ENCODE data around the gene ZNF524. TPM values are rescaled to one million over a fixed set of nuclear protein-coding genes. Genes with fewer than 3 reads are reported as not detected.

The ZNF524 gene
- total RNA-seq, 1 experiment from 2014 or later = 11.1 TPM

DNA sequence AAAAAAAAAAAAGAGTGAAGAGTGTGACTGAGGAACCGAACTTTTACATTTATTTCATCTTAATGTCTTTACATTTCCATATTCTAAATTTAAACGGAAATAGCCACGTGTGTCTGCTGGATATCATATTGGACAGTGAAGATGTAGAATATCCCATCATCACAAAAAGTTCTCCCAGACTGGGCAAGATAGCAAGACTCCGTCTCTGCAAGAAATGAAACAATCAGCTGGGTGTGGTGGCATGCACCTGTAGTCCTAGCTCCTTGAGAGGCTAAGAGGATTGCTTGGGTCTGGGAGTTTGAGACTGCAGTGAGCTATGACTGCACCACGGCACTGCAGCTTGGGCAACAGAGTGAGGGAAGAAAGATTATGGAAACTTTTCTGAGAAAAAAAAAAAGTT, 23.3 kb upstream of the ZNF524 start:
- Mint-ChIP-seq H3K4me3 (ENCODE audit: unreplicated experiment) (no peak overlapping the region), H3K36me3 (ENCODE audit: insufficient read depth, unreplicated experiment) (peaks cover 46% of the 10 kb centered on the region), H3K27me3 (ENCODE audit: insufficient read depth, unreplicated experiment) (no peaks in the 10 kb centered on the region), H3K27ac (ENCODE audit: unreplicated experiment) (no peak overlapping the region), H3K4me1 (ENCODE audit: low read depth, unreplicated experiment) (peaks cover 14% of the 10 kb centered on the region), H3K9me3 (ENCODE audit: unreplicated experiment) (no peaks in the 10 kb centered on the region)
- POLR2A ChIA-PET = interaction anchor here (0.5 to 1.2 kb wide), 3 partner anchors 22 to 54 kb away, joined by 3 to 4 read pairs (median 3); partner anchors contain the start of gene FIZ1
- TF ChIP-seq CTCF (IDR thresholded peaks at IDR 0.05; ENCODE audit: insufficient read depth in 1 of 2, low read depth in 1 of 2, low read length in 1 of 2, severe bottlenecking in 1 of 2, unreplicated experiment in 1 of 2) = no peak
- BruUV-seq (replicated peaks) = no TSS peak
- intact Hi-C loops (cut with micrococcal nuclease; ENCODE audit: unreplicated experiment) = no loop called here
- H3K9me3 ChIP-seq = no peaks in the 10 kb centered on the region
- H3K27me3 ChIP-seq (replicated peaks; ENCODE audit: control insufficient read depth, insufficient read depth, low read length) = no peaks in the 10 kb centered on the region
- CTCF ChIA-PET = no interaction called here
- no peak overlapping the region for H3K4me3 ChIP-seq (ENCODE audit: low read depth, low read length)
- H3K4me1 ChIP-seq = peaks cover 12% of the 10 kb centered on the region
- no peaks in the 10 kb centered on the region; the same call in 1 of the 2 replicates for H3K36me3 ChIP-seq (ENCODE audit: control insufficient read depth, insufficient read depth, low read length)
- no peak for DNase-seq

DNA sequence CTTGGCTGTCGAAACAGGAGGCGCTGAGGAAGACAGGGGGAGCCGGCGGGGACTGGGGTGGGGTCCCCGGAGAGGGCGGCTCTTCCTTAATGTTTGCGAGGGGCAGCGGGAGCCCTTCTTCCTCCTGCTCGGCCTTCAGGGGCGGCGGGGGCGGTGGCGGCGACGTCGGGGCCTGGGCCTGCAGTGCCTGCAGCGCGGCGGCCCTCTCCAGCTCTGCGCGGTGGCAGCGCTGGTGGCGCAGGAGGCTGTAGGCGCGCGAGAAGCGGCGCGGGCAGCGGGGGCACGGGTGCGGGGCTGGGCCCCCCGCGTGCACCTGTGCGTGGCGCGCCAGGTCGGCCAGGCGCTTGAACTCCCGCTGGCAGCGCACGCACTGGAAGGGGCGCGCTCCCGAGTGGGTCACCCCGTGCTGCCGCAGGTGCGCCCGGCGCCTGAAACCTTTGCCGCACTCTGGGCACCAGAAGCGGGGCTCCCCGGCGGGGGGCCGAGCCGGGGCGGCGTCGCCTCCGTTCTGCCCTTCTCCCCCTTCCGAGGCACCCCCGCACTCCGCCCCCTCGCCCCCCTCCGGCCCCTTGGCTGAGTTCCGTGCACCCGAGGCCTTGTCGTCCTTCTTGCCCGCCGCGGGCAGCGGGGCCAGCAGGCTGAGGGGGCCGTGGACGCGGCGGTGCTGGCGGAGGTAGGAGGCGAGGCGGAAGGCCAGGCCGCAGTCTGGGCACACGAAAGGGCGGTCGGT, 21.9 kb upstream of the ZNF524 start:
- no peaks in the 10 kb centered on the region for H3K9me3 ChIP-seq
- H3K36me3 ChIP-seq (ENCODE audit: control insufficient read depth, insufficient read depth, low read length) = no peaks in the 10 kb centered on the region; the same call in 1 of the 2 replicates
- H3K4me1 ChIP-seq = peaks cover 19% of the 10 kb centered on the region
- H3K4me3 ChIP-seq (ENCODE audit: low read depth, low read length) = no peak overlapping the region
- no TSS peak for BruUV-seq (replicated peaks)
- no peak overlapping the region for H3K4me3 Mint-ChIP-seq (ENCODE audit: unreplicated experiment)
- H3K27me3 ChIP-seq (replicated peaks; ENCODE audit: control insufficient read depth, insufficient read depth, low read length) = no peaks in the 10 kb centered on the region
- DNase-seq = no peak
- TF ChIP-seq CTCF (IDR thresholded peaks at IDR 0.05; ENCODE audit: insufficient read depth in 1 of 2, low read depth in 1 of 2, low read length in 1 of 2, severe bottlenecking in 1 of 2, unreplicated experiment in 1 of 2) = no peak
- H3K27ac Mint-ChIP-seq (ENCODE audit: unreplicated experiment) = no peak overlapping the region
- POLR2A ChIA-PET = interaction anchor here (1.2 kb wide), 1 partner anchor 21 kb away, joined by 3 read pairs; the partner anchor contains the start of gene FIZ1
- CTCF ChIA-PET = no interaction called here
- H3K27me3 Mint-ChIP-seq (ENCODE audit: insufficient read depth, unreplicated experiment) = no peaks in the 10 kb centered on the region
- intact Hi-C loops (cut with micrococcal nuclease; ENCODE audit: unreplicated experiment) = no loop called here
- H3K9me3 Mint-ChIP-seq (ENCODE audit: unreplicated experiment) = no peaks in the 10 kb centered on the region
- peaks cover 20% of the 10 kb centered on the region for H3K4me1 Mint-ChIP-seq (ENCODE audit: low read depth, unreplicated experiment)
- peaks cover 50% of the 10 kb centered on the region for H3K36me3 Mint-ChIP-seq (ENCODE audit: insufficient read depth, unreplicated experiment)

GRCh38 chr19:55578761-55579747, 21.0 kb upstream of the ZNF524 start:
- Histone ChIP-seq H3K36me3 (ENCODE audit: control insufficient read depth, insufficient read depth, low read length) (no peaks in the 10 kb centered on the region; the same call in 1 of the 2 replicates), H3K4me3 (ENCODE audit: low read depth, low read length) (peak overlapping the region; percentile 68), H3K9me3 (no peaks in the 10 kb centered on the region), H3K27me3 (replicated peaks; ENCODE audit: control insufficient read depth, insufficient read depth, low read length) (no peaks in the 10 kb centered on the region), H3K4me1 (peaks cover 19% of the 10 kb centered on the region)
- TF ChIP-seq CTCF (IDR thresholded peaks at IDR 0.05; ENCODE audit: insufficient read depth in 1 of 2, low read depth in 1 of 2, low read length in 1 of 2, severe bottlenecking in 1 of 2, unreplicated experiment in 1 of 2) = no peak
- Mint-ChIP-seq H3K36me3 (ENCODE audit: insufficient read depth, unreplicated experiment) (peaks cover 50% of the 10 kb centered on the region), H3K27ac (ENCODE audit: unreplicated experiment) (peak overlapping the region; percentile 46), H3K9me3 (ENCODE audit: unreplicated experiment) (no peaks in the 10 kb centered on the region), H3K4me1 (ENCODE audit: low read depth, unreplicated experiment) (peaks cover 20% of the 10 kb centered on the region), H3K4me3 (ENCODE audit: unreplicated experiment) (peak overlapping the region; percentile 85), H3K27me3 (ENCODE audit: insufficient read depth, unreplicated experiment) (no peaks in the 10 kb centered on the region)
- BruUV-seq (replicated peaks) = TSS peak; percentile 28
- ChIA-PET POLR2A (no interaction called here), CTCF (no interaction called here)
- no peak for DNase-seq
- intact Hi-C loops (cut with micrococcal nuclease; ENCODE audit: unreplicated experiment) = no loop called here

All from Caco-2 (cell line).